ENCODE data around the gene DBNDD1.
"Not testable (repeated sequence)": the region's sequence is repeated elsewhere in the genome, so short reads cannot be mapped to it uniquely, and the experiment has no call there.

Gene DBNDD1

GRCh38 chr16:90018652-90019542, at the start of gene DBNDD1:
Gene DBNDD1 (minus strand): TSS chr16:90019456. CDS start chr16:90019341, 115 bp downstream.
- DNase-seq (ENCODE audit: low read depth), result no peak

- no peak for DNase-seq (ENCODE audit: low read depth)
Measured at GRCh38 chr16:90061437-90061836, 42.2 kb upstream of the DBNDD1 start.

- no peak for DNase-seq (ENCODE audit: low read depth)
Measured at GRCh38 chr16:90057738-90058173, 38.5 kb upstream of the DBNDD1 start.

- DNase-seq (ENCODE audit: low read depth), result not testable (repeated sequence)
Measured at GRCh38 chr16:90056521-90056920, 37.3 kb upstream of the DBNDD1 start.

- DNase-seq (ENCODE audit: low read depth), result no peak
Measured at GRCh38 chr16:90055371-90055770, 36.1 kb upstream of the DBNDD1 start.

GRCh38 chr16:90054554-90054953, 35.3 kb upstream of the DBNDD1 start:
- no peak for DNase-seq (ENCODE audit: low read depth)

GRCh38 chr16:90053902-90054500, 34.7 kb upstream of the DBNDD1 start:
- DNase-seq (ENCODE audit: low read depth), result no peak

GRCh38 chr16:90050969-90051368, 31.7 kb upstream of the DBNDD1 start:
- DNase-seq (ENCODE audit: low read depth), result no peak

- no peak for DNase-seq (ENCODE audit: low read depth)
Measured at GRCh38 chr16:90048737-90049330, 29.6 kb upstream of the DBNDD1 start.

- no peak for DNase-seq (ENCODE audit: low read depth)
Measured at GRCh38 chr16:90048347-90048722, 29.1 kb upstream of the DBNDD1 start.

- no peak for DNase-seq (ENCODE audit: low read depth)
Measured at GRCh38 chr16:90047714-90048346, 28.6 kb upstream of the DBNDD1 start.

- peak; percentile 40 for DNase-seq (ENCODE audit: low read depth)
Measured at GRCh38 chr16:90046971-90047713, 27.9 kb upstream of the DBNDD1 start.

- no peak for DNase-seq (ENCODE audit: low read depth)
Measured at GRCh38 chr16:90046122-90046970, 27.1 kb upstream of the DBNDD1 start.

- no peak for DNase-seq (ENCODE audit: low read depth)
Measured at GRCh38 chr16:90044111-90044551, 24.9 kb upstream of the DBNDD1 start.

- no peak for DNase-seq (ENCODE audit: low read depth)
Measured at GRCh38 chr16:90043526-90043925, 24.3 kb upstream of the DBNDD1 start.

GRCh38 chr16:90042946-90043514, 23.8 kb upstream of the DBNDD1 start:
- no peak for DNase-seq (ENCODE audit: low read depth)

- DNase-seq (ENCODE audit: low read depth), result no peak
Measured at GRCh38 chr16:90041896-90042473, 22.7 kb upstream of the DBNDD1 start.

GRCh38 chr16:90040152-90041023, 21.1 kb upstream of the DBNDD1 start:
- no peak for DNase-seq (ENCODE audit: low read depth)

GRCh38 chr16:90037276-90037675, 18.0 kb upstream of the DBNDD1 start:
- no peak for DNase-seq (ENCODE audit: low read depth)

Data from fibroblast of the conjunctiva (primary cell).